Measurements from ENCODE around the gene IQCN.

GRCh38 chr19:18278521-18279265 is 4.4 kb upstream of the IQCN start:
- no peak for TF ChIP-seq SP1 (CRISPR knock-in tag; conservative IDR thresholded peaks at IDR 0.05)
- no peak for TF ChIP-seq ARID4B (CRISPR knock-in tag; IDR thresholded peaks at IDR 0.05; ENCODE audit: borderline replicate concordance)
- TF ChIP-seq CTCF (IDR thresholded peaks at IDR 0.05), result peak; percentile 41; the same call in 1 of the 2 replicates
- no peak for TF ChIP-seq FOXJ3 (CRISPR knock-in tag; IDR thresholded peaks at IDR 0.05; ENCODE audit: borderline replicate concordance)
- TF ChIP-seq IRF2 (CRISPR knock-in tag; IDR thresholded peaks at IDR 0.05; ENCODE audit: borderline replicate concordance, low read depth), result no peak

All from WTC11 (cell line).